ENCODE measurements around the gene ZNF611.
"Not testable (repeated sequence)": the region's sequence is repeated elsewhere in the genome, so short reads cannot be mapped to it uniquely, and the experiment has no call there.

DNA sequence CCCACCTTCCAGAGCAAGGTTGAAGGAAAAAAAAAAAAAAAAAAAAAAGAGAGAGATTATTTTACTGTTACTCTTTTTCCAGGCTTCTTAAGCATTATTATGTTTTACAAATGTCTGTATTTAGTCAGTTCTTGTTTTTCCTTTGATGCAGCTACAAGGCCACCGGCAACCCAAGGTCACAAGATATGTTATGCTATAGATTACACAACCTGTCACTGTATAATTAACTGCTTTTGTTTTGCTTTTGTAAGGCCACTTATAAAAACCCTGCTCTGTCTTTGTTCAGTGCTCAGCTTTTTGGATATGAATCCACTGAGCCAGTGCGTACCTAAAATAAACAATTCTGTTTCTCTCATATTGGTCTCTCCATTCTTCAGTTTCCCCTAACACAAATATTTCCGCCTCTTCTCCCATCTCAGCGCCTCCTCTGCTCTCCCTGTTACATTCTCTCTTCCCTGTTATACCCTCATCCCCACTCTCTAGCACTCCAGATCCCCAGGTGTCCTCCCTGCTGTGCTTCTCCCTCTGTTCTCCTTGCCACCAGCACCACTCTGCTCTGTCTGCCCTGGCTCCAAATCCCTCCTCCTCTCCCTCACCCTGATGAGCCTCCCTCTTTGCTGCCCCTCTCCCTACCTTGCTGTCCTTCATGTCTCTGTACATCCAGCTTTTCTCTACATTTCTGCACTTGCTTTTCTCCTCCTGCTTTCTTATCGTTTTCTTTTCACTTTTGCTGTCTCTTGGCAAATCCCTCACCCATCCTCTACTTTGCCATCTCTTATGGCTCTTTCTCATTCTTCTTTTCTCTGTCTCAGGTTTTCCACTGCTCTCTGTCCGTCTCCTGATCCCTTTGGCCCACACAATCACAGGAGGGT, 45.7 kb downstream of the ZNF611 start:
- TF ChIP-seq RXRA (IDR thresholded peaks at IDR 0.05); TAF1 (conservative IDR thresholded peaks at IDR 0.05): not testable (repeated sequence)
- TF ChIP-seq, protein P1, sequence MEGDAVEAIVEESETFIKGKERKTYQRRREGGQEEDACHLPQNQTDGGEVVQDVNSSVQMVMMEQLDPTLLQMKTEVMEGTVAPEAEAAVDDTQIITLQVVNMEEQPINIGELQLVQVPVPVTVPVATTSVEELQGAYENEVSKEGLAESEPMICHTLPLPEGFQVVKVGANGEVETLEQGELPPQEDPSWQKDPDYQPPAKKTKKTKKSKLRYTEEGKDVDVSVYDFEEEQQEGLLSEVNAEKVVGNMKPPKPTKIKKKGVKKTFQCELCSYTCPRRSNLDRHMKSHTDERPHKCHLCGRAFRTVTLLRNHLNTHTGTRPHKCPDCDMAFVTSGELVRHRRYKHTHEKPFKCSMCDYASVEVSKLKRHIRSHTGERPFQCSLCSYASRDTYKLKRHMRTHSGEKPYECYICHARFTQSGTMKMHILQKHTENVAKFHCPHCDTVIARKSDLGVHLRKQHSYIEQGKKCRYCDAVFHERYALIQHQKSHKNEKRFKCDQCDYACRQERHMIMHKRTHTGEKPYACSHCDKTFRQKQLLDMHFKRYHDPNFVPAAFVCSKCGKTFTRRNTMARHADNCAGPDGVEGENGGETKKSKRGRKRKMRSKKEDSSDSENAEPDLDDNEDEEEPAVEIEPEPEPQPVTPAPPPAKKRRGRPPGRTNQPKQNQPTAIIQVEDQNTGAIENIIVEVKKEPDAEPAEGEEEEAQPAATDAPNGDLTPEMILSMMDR (IDR thresholded peaks at IDR 0.05; ENCODE audit: low read depth, low read length, missing input control) = not testable (repeated sequence)
